Endothelial cell of umbilical vein (primary cell): ENCODE results near the gene SPDYA. TPM values are rescaled to one million over a fixed set of nuclear protein-coding genes. Genes with fewer than 3 reads are reported as not detected.

Experiments used
- BruUV-seq: library from RNA; stranded (reverse); fragments of 400-500 nt; replicated peaks from 2 replicates; lab custom pipeline; 2021; lab: Mats Ljungman, UMichigan
- CTCF ChIA-PET: fragments of 300-600, 350-600 bp; sonication (Branson Sonifier 250); formaldehyde crosslinking; loops from one replicate; lab custom pipeline; 2021; ENCODE audit warnings: antibody characterized with exemption, inconsistent platforms; lab: Charles Lee
- POLR2A ChIA-PET: fragments of 300-600, 350-600 bp; sonication (Branson Sonifier 250); formaldehyde crosslinking; loops from one replicate; lab custom pipeline; 2021; ENCODE audit warnings: antibody characterized with exemption, inconsistent platforms; lab: Charles Lee
- DNase-seq: peaks from one replicate; pipeline ENCODE4 v3.0.0-alpha.2; 2011; ENCODE audit warnings: low read depth, low spot score
- FAIRE-seq: peaks from 2 replicates; lab custom pipeline; 2011; peaks lifted over from hg19 to GRCh38; lab: Jason Lieb, UNC
- H2AFZ ChIP-seq: 2 replicates; pipeline ENCODE4 v1.6.0; 2012; ENCODE audit warnings: low read depth, low read length, control low read depth, inconsistent platforms
- H3K27ac ChIP-seq: 2 replicates; pipeline ENCODE4 v1.5.1; 2011; ENCODE audit warnings: low read depth, mild to moderate bottlenecking, control low read depth, low read length, moderate library complexity; ENCODE audit not compliant: insufficient read depth
- H3K27me3 ChIP-seq, 2 experiments: 2 replicates each; pipeline versions ENCODE4 v1.6.0 to v1.6.1; 2011; ENCODE audit warnings: low read length in 2 of 2, mixed read lengths in 1 of 2; ENCODE audit not compliant: control insufficient read depth in 2 of 2, insufficient read depth in 2 of 2
- H3K36me3 ChIP-seq, 2 experiments: 2 replicates in 1 of 2; 3 replicates in 1 of 2; pipeline ENCODE4 v1.5.1; 2011; ENCODE audit warnings: low read length in 2 of 2, mild to moderate bottlenecking in 1 of 2, moderate library complexity in 1 of 2; ENCODE audit not compliant: control insufficient read depth in 2 of 2, insufficient read depth in 2 of 2; ENCODE audit errors: extremely low read depth in 1 of 2
- H3K4me1 ChIP-seq: 3 replicates; pipeline ENCODE4 v1.5.1; 2011; ENCODE audit warnings: mild to moderate bottlenecking, low read length; ENCODE audit not compliant: control insufficient read depth, insufficient read depth; ENCODE audit errors: extremely low read depth
- H3K4me2 ChIP-seq: 2 replicates; pipeline ENCODE4 v1.6.1; 2011; ENCODE audit warnings: low read length, control low read depth, mixed read lengths; ENCODE audit not compliant: insufficient read depth
- H3K4me3 ChIP-seq, 3 experiments: fragments of 200-600 bp in 1 of 3; sonication (generic), shearing (Covaris generic) in 1 of 3; replicated peaks in 1 of 3; 2 replicates each; pipeline ENCODE4 v1.5.1; 2011 to 2016; ENCODE audit warnings: control low read depth in 3 of 3, low read length in 3 of 3, mild to moderate bottlenecking in 2 of 3, inconsistent platforms in 1 of 3, low read depth in 1 of 3, moderate library complexity in 1 of 3; ENCODE audit not compliant: insufficient read depth in 1 of 3
- H3K79me2 ChIP-seq: 2 replicates; pipeline ENCODE4 v1.6.0; 2012; ENCODE audit warnings: low read length, inconsistent platforms; ENCODE audit not compliant: control insufficient read depth, insufficient read depth
- H3K9ac ChIP-seq: replicated peaks from 2 replicates; pipeline ENCODE3; 2011; ENCODE audit warnings: low read length, control low read depth; ENCODE audit not compliant: insufficient read depth; ENCODE audit errors: extremely low read depth
- H3K9me1 ChIP-seq: replicated peaks from 3 replicates; pipeline ENCODE4 v1.6.0; 2011; ENCODE audit warnings: mild to moderate bottlenecking, low read length; ENCODE audit not compliant: control insufficient read depth, insufficient read depth; ENCODE audit errors: extremely low read depth
- H3K9me3 ChIP-seq: replicated peaks from 2 replicates; pipeline ENCODE4 v1.5.1; 2012; ENCODE audit warnings: low read length, inconsistent platforms; ENCODE audit not compliant: control insufficient read depth, insufficient read depth
- H4K20me1 ChIP-seq: replicated peaks from 2 replicates; pipeline ENCODE3; 2011; ENCODE audit warnings: mild to moderate bottlenecking, low read length; ENCODE audit not compliant: control insufficient read depth, insufficient read depth; ENCODE audit errors: extremely low read depth
- CTCF ChIP-seq, 2 donors: IDR thresholded peaks; 1 replicate in 1 of 2; 2 replicates in 1 of 2; pipeline ENCODE4 v1.5.1; 2011; ENCODE audit warnings: low read length in 2 of 2, mild to moderate bottlenecking in 2 of 2, moderate library complexity in 2 of 2, control low read depth in 1 of 2, inconsistent platforms in 1 of 2, low read depth in 1 of 2; ENCODE audit not compliant: insufficient read depth in 1 of 2; ENCODE audit errors: extremely low read depth in 1 of 2
- EZH2 ChIP-seq: IDR thresholded peaks from 2 replicates; pipeline ENCODE4 v1.6.1; 2012; ENCODE audit warnings: borderline replicate concordance, low read depth, mild to moderate bottlenecking, moderate library complexity, low read length, inconsistent platforms; ENCODE audit not compliant: severe bottlenecking
- FOS ChIP-seq: IDR thresholded peaks from 2 replicates; pipeline ENCODE4 v1.6.1; 2011; ENCODE audit warnings: mild to moderate bottlenecking, low read length, moderate library complexity, borderline replicate concordance; ENCODE audit not compliant: insufficient read depth
- GATA2 ChIP-seq: IDR thresholded peaks from 2 replicates; pipeline ENCODE4 v1.7.0; 2011; ENCODE audit warnings: low read depth, mild to moderate bottlenecking, moderate library complexity, mixed read lengths, low read length; ENCODE audit not compliant: insufficient read length, insufficient read depth
- JUN ChIP-seq: IDR thresholded peaks from 2 replicates; pipeline ENCODE4 v1.6.1; 2011; ENCODE audit warnings: borderline replicate concordance, low read depth; ENCODE audit not compliant: insufficient read length, insufficient read depth
- MYC ChIP-seq: IDR thresholded peaks from one replicate; pipeline ENCODE4 v1.6.1; 2011; ENCODE audit warnings: mild to moderate bottlenecking, low read depth, low read length
- POLR2A ChIP-seq: IDR thresholded peaks from 2 replicates; pipeline ENCODE4 v1.6.1; 2012; ENCODE audit warnings: low read depth, mild to moderate bottlenecking, control low read depth, low read length
- POLR2AphosphoS5 ChIP-seq: IDR thresholded peaks from 2 replicates; pipeline ENCODE4 v1.6.1; 2012; ENCODE audit warnings: low read depth, mild to moderate bottlenecking, control low read depth, low read length, moderate library complexity; ENCODE audit not compliant: insufficient read depth
- dilution Hi-C: fragments of 300-500 bp; cut with MboI; formaldehyde crosslinking; loops from one replicate; pipeline ENCODE4 v1.15.0; 2019; ENCODE audit warnings: low sequenced_read_pairs; ENCODE audit not compliant: extremely low pct_ligation_motif_present
- intact Hi-C: fragments of 100-400 bp; cut with micrococcal nuclease; formaldehyde crosslinking; loops from one replicate; pipeline ENCODE4 v1.10.0; 2022
- polyA plus RNA-seq, 4 experiments: library from polyadenylated mRNA; depleted of rRNA in 3 of 4; stranded (reverse) in 3 of 4; unstranded in 1 of 4; fragments of >200 nt; gene quantifications; 2 replicates each; pipeline versions ENCODE4 v1.2.1 to v1.2.3, GENCODE V29; 2011 to 2012; ENCODE audit warnings: missing spikeins in 1 of 4
- total RNA-seq: library from RNA; stranded (reverse); gene quantifications from 2 replicates; pipeline ENCODE4 v1.2.3, GENCODE V29; 2021

SPDYA gene
- total and polyA plus RNA-seq, 2 donors (not counting 3 experiments of a cell fraction or from before 2014, with no cell fraction given): 0.06 to 1.6 TPM

DNA sequence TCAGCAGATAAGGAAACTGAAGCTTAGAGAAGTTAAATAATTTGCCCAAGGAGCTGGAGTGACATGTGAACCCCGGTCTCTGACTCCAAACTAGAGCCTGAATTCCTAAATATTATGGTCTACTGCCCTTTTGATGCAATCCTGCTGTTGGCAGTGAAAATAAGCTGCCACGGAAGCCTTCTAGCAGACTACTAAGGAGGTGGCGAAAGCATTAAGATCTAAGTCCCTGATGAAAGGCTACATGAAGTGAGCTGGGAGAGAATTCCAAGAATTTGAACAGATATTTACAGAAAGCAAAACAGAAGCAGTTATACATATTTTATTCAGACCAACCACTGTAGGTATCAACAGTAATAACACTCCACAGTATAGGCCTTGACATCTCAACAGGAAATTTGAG lies 31.4 kb downstream of the SPDYA start:
- CTCF ChIA-PET: no interaction called here
- no peak for FAIRE-seq
- POLR2A ChIA-PET: no interaction called here

More for the DNA sequence above, 31.4 kb downstream of the SPDYA start:
- no peak overlapping the region for H3K4me2 ChIP-seq
- H3K9ac ChIP-seq: no peak overlapping the region
- no peaks in the 10 kb centered on the region for H4K20me1 ChIP-seq
- DNase-seq: no peak
- H3K79me2 ChIP-seq: no peaks in the 10 kb centered on the region
- H2AFZ ChIP-seq: no peak overlapping the region
- dilution Hi-C loops (no loop called here), intact Hi-C loops (no loop called here)
- H3K4me1 ChIP-seq: peaks cover 3% of the 10 kb centered on the region
- no peaks in the 10 kb centered on the region for H3K36me3 ChIP-seq
- no peak for TF ChIP-seq JUN
- no peak for TF ChIP-seq FOS
- TF ChIP-seq GATA2: no peak
- no peak for TF ChIP-seq EZH2
- TF ChIP-seq CTCF (IDR thresholded peaks at IDR 0.05; ENCODE audit: extremely low read depth in 1 of 2, insufficient read depth in 1 of 2, low read depth in 1 of 2, low read length in 2 of 2): no peak
- TF ChIP-seq POLR2A: no peak
- no peak for TF ChIP-seq POLR2AphosphoS5
- TF ChIP-seq MYC: no peak
- no peaks in the 10 kb centered on the region for H3K9me3 ChIP-seq
- no TSS peak for BruUV-seq
- no peaks in the 10 kb centered on the region for H3K9me1 ChIP-seq
- H3K27ac ChIP-seq: no peak overlapping the region
- no peak overlapping the region for H3K4me3 ChIP-seq
- no peaks in the 10 kb centered on the region for H3K27me3 ChIP-seq
